ENCODE results near the gene ITGAL. TPM values are rescaled to one million over a fixed set of nuclear protein-coding genes. Genes with fewer than 3 reads are reported as not detected.
"Not testable (repeated sequence)": the region's sequence is repeated elsewhere in the genome, so short reads cannot be mapped to it uniquely, and the experiment has no call there.

Gene ITGAL
- total RNA-seq, 2 donors from 2014 or later = 517 to 673 TPM

- H3K27me3 Mint-ChIP-seq (ENCODE audit: low read depth) = no peaks in the 10 kb centered on the region
- peak within 1 kb of the TSS; percentile 99 for H3K27ac Mint-ChIP-seq
- H3K9me3 Mint-ChIP-seq = peaks cover 0 to 3% of the 10 kb centered on the region in 2 donors
- H3K4me1 Mint-ChIP-seq (ENCODE audit: low read depth) = peaks cover 49% of the 10 kb centered on the region
- peak within 1 kb of the TSS; percentile 90 to 92 for H3K4me3 Mint-ChIP-seq
- ATAC-seq (replicated peaks in 1 of 2) = peak; percentile 89 to 95
- peaks cover 12 to 31% of the 10 kb centered on the region in 2 donors for H3K36me3 Mint-ChIP-seq (ENCODE audit: insufficient read depth in 2 of 2)
- DNase-seq = peak; percentile 94 to 96
These were observed 26.9 kb upstream of the ITGAL start, which contains the start of gene SEPHS2 for GRCh38 chr16:30445408-30446202. SEPHS2 (minus strand) TSS chr16:30445874; CDS start chr16:30445727, 147 bp downstream.

DNA sequence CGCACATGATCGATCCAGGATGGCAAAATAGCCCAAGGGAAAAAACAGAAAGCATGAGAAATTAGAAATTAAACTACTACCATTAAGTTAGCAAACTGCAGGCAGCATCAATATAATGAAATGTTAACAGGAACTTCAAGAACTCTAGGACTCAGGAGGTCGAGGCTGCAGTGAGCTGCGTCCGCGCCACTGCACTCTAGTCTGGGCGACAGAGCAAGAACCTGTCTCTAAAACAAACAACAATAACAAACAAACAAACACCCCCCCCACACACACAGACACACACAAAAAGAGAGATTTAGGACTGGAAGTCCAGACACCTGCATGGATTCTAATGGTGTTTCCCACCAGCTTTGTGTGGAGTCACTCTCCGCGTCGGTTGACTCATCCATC is 26.3 kb upstream of the ITGAL start:
- Mint-ChIP-seq H3K9me3 (peaks cover 0 to 3% of the 10 kb centered on the region in 2 donors), H3K4me1 (ENCODE audit: low read depth) (peaks cover 55% of the 10 kb centered on the region), H3K27ac (peak overlapping the region; percentile 99), H3K4me3 (peak overlapping the region; percentile 90 to 92), H3K36me3 (ENCODE audit: insufficient read depth in 2 of 2) (peaks cover 12 to 31% of the 10 kb centered on the region in 2 donors), H3K27me3 (ENCODE audit: low read depth) (no peaks in the 10 kb centered on the region)
- DNase-seq (no peak), ATAC-seq (replicated peaks in 1 of 2) (no peak)

DNA sequence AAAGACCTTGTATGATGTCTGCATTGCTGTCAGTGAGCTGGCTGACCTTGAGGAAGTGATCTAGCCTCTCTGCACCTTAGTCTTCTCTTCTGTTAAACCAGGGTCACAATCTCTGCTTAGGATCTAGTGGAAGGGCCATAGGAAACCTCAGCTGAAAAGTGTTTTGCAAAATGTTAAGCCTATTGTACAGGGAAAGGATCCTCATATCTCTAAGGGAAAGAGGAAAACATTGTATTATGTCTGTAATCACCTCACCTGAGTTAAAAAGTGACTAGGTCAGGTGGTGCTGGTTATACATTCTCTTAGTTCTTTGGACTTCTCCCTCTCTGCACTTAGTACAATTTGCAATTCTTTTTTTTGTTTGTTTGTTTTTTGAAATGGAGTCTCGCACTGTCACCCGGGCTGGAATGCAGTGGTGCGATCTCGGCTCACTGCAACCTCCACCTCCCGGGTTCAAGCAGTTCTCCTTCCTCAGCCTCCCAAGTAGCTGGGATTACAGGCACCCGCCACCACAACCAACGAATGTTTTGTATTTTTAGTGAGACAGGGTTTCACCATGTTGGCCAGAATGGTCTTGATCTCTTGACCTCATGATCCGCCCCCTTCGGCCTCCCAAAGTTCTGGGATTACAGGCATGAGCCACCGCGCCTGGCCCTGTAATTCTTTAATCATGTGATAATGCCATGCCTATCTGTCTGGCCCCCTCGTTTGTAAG is 24.9 kb upstream of the ITGAL start:
- Mint-ChIP-seq H3K27me3 (ENCODE audit: low read depth) (no peaks in the 10 kb centered on the region), H3K4me1 (ENCODE audit: low read depth) (peaks cover 57% of the 10 kb centered on the region), H3K9me3 (peaks cover 0 to 3% of the 10 kb centered on the region in 2 donors), H3K36me3 (ENCODE audit: insufficient read depth in 2 of 2) (peaks cover 12 to 27% of the 10 kb centered on the region in 2 donors), H3K4me3 (no peak overlapping the region), H3K27ac (no peak overlapping the region)
- ATAC-seq (replicated peaks in 1 of 2) (no peak), DNase-seq (no peak)

DNA sequence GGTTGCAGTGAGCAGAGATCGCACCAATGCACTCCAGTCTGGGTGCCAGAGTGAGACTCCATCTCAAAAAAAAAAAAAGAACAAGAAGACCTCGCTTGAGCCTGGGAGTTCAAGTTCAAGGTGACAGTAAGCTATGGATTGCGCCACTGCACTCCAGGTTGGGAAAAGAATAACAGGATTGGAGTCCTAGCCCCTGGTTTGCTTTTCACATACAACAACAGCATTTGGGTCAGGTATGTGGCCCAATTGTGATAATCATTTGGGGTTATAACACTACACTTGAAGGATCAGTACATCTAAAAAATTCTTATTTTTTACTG is 23.5 kb upstream of the ITGAL start:
- H3K4me3 Mint-ChIP-seq = no peak overlapping the region
- H3K36me3 Mint-ChIP-seq (ENCODE audit: insufficient read depth in 2 of 2) = peaks cover 9 to 16% of the 10 kb centered on the region in 2 donors
- no peak overlapping the region for H3K27ac Mint-ChIP-seq
- no peak for DNase-seq
- H3K9me3 Mint-ChIP-seq = peaks cover 0 to 3% of the 10 kb centered on the region in 2 donors
- peaks cover 57% of the 10 kb centered on the region for H3K4me1 Mint-ChIP-seq (ENCODE audit: low read depth)
- no peak for ATAC-seq (replicated peaks in 1 of 2)
- H3K27me3 Mint-ChIP-seq (ENCODE audit: low read depth) = no peaks in the 10 kb centered on the region

- not testable (repeated sequence) for ATAC-seq (replicated peaks in 1 of 2); H3K27me3 Mint-ChIP-seq (ENCODE audit: low read depth); H3K9me3 Mint-ChIP-seq; H3K36me3 Mint-ChIP-seq (ENCODE audit: insufficient read depth in 2 of 2); DNase-seq
- Mint-ChIP-seq H3K27ac (peak overlapping the region; percentile 2), H3K4me1 (ENCODE audit: low read depth) (peaks cover 75% of the 10 kb centered on the region), H3K4me3 (peak overlapping the region; percentile 42 to 67)
These were observed 19.6 kb upstream of the ITGAL start for GRCh38 chr16:30452709-30453580.

DNA sequence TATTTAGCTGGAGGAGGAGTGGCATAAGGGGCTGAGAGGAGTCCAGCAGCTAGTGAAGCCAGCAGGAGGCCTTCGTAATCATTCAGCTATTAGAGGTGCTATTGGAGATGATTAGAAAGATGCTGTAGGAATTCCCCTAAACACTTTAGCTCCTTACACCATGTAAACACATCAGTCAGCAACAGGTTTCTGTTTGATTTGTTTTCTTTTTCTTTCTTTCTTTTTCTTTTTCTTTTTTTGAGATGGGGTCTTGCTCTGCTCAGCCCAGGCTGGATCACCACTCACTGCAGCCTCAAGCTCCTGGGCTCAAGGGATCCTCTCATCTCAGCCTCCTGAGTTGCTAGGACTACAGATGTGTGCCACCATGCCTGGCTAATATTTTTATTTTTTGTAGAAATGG is 16.2 kb upstream of the ITGAL start:
- no peak for ATAC-seq (replicated peaks in 1 of 2)
- no peaks in the 10 kb centered on the region for H3K9me3 Mint-ChIP-seq

GRCh38 chr16:30457256-30457655 is 15.3 kb upstream of the ITGAL start:
- H3K27me3 Mint-ChIP-seq (ENCODE audit: low read depth) = no peaks in the 10 kb centered on the region
- peaks cover 0 to 2% of the 10 kb centered on the region in 2 donors for H3K36me3 Mint-ChIP-seq (ENCODE audit: insufficient read depth in 2 of 2)
- no peak for ATAC-seq (replicated peaks in 1 of 2)
- peak overlapping the region; percentile 36 to 72 for H3K4me3 Mint-ChIP-seq
- H3K27ac Mint-ChIP-seq = no peak overlapping the region
- peaks cover 86% of the 10 kb centered on the region for H3K4me1 Mint-ChIP-seq (ENCODE audit: low read depth)
- no peaks in the 10 kb centered on the region for H3K9me3 Mint-ChIP-seq
- no peak for DNase-seq

More for the DNA sequence above, 16.2 kb upstream of the ITGAL start:
- no peaks in the 10 kb centered on the region for H3K27me3 Mint-ChIP-seq (ENCODE audit: low read depth)
- H3K4me1 Mint-ChIP-seq (ENCODE audit: low read depth) = peaks cover 84% of the 10 kb centered on the region
- H3K36me3 Mint-ChIP-seq (ENCODE audit: insufficient read depth in 2 of 2) = no peaks in the 10 kb centered on the region
- DNase-seq = no peak
- H3K4me3 Mint-ChIP-seq = peak overlapping the region; percentile 36 to 72
- peak overlapping the region; percentile 33 for H3K27ac Mint-ChIP-seq

DNA sequence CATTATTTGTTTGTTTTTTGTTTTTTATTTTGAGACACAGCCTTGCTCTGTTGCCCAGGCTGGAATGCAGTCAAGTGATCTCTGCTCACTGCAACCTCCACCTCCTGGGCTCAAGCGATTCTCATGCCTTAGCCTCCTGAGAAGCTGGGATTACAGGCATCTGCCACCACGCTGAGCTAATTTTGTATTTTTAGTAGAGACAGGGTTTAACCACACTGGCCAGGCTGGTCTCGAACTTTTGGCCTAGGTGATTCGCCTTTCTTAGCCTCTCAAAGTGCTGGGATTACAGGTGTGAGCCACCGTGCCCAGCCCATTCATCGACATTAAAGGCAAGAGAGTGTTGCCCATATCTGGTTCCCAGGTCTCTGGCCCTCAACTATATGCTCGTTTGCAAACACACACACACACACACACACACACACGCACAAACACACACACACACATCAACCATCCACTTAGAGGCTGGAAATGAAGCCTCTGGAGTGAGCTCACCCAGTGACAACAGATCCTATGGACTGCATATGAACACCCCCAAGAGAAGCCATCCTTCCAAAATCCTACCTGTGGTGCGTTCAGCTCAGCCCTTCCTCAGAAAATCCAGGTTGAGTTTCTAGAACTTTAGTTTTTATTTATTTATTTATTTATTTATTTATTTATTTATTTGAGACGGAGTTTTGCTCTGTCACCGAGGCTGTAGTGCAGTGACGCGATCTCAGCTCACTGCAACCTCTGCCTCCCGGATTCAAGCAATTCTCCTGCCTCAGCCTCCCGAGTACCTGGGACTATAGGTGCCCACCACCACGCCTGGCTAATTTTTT is 14.6 kb upstream of the ITGAL start:
- peaks cover 79% of the 10 kb centered on the region for H3K4me1 Mint-ChIP-seq (ENCODE audit: low read depth)
- no peaks in the 10 kb centered on the region for H3K9me3 Mint-ChIP-seq
- H3K36me3 Mint-ChIP-seq (ENCODE audit: insufficient read depth in 2 of 2) = peaks cover 0 to 2% of the 10 kb centered on the region in 2 donors
- ATAC-seq (replicated peaks in 1 of 2) (no peak), DNase-seq (no peak)
- H3K27ac Mint-ChIP-seq = peak overlapping the region; percentile 93
- H3K4me3 Mint-ChIP-seq = peak overlapping the region; percentile 73 to 82
- no peaks in the 10 kb centered on the region for H3K27me3 Mint-ChIP-seq (ENCODE audit: low read depth)

GRCh38 chr16:30458561-30459394 is 13.8 kb upstream of the ITGAL start:
- peak overlapping the region; percentile 73 to 82 for H3K4me3 Mint-ChIP-seq
- H3K36me3 Mint-ChIP-seq (ENCODE audit: insufficient read depth in 2 of 2) = peaks cover 0 to 2% of the 10 kb centered on the region in 2 donors
- no peaks in the 10 kb centered on the region for H3K27me3 Mint-ChIP-seq (ENCODE audit: low read depth)
- H3K9me3 Mint-ChIP-seq = no peaks in the 10 kb centered on the region
- peak overlapping the region; percentile 93 for H3K27ac Mint-ChIP-seq
- peaks cover 71% of the 10 kb centered on the region for H3K4me1 Mint-ChIP-seq (ENCODE audit: low read depth)
- DNase-seq (peak; percentile 92 to 96), ATAC-seq (replicated peaks in 1 of 2) (peak; percentile 97 to 98)

DNA sequence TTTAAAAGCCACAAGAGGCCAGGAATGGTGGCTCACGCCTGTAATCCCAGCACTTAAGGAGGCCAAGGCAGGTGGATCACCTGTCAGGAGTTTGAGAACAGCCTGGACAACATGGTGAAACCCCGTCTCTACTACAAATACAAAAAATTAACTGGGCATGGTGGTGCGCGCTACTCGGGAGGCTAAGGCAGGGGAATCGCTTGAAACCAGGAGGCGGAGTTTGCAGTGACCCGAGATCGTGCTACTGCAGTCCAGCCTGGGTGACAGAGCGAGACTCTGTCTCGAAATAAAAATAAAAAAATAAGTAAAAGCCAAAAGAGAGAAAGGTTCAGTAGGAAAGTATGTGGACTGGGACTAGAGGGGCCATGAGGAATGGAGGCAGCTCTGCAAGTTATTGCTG is 13.1 kb upstream of the ITGAL start:
- H3K9me3 Mint-ChIP-seq = no peaks in the 10 kb centered on the region
- H3K4me1 Mint-ChIP-seq (ENCODE audit: low read depth) = peaks cover 65% of the 10 kb centered on the region
- peaks cover 0 to 2% of the 10 kb centered on the region in 2 donors for H3K36me3 Mint-ChIP-seq (ENCODE audit: insufficient read depth in 2 of 2)
- H3K4me3 Mint-ChIP-seq = peak overlapping the region; percentile 73 to 82
- H3K27me3 Mint-ChIP-seq (ENCODE audit: low read depth) = no peaks in the 10 kb centered on the region
- ATAC-seq (replicated peaks in 1 of 2) (no peak), DNase-seq (no peak)
- H3K27ac Mint-ChIP-seq = peak overlapping the region; percentile 93

DNA sequence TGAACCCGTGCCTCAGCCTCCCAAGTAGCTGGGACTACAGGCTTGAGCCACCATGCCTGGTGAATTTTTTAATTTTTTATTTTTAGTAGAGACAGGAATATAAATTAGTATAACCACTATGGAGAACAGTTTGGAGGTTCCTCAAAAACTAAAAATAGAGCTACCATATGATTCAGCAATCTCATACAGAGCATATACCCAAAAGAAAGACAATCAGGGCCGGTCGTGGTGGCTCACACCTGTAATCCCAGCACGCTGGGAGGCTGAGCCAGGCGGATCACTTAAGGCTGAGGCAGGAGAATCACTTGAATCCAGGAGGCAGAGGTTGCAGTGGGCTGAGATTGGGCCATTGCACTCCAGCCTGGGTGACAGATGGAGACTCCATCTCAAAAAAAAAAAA is 11.1 kb upstream of the ITGAL start:
- H3K27ac Mint-ChIP-seq; H3K36me3 Mint-ChIP-seq (ENCODE audit: insufficient read depth in 2 of 2); ATAC-seq (replicated peaks in 1 of 2); H3K9me3 Mint-ChIP-seq; H3K4me3 Mint-ChIP-seq; DNase-seq; H3K27me3 Mint-ChIP-seq (ENCODE audit: low read depth): not testable (repeated sequence)
- H3K4me1 Mint-ChIP-seq (ENCODE audit: low read depth) = peaks cover 67% of the 10 kb centered on the region

Measured in activated T-cell treated with anti-CD3 and anti-CD28 coated beads, Interleukin-2, amount 50 U/mL, for 72 hours (primary cell).